DOHH2 (cell line): ENCODE results near the gene COA5.

Source experiments
- H3F3A ChIP-seq: fragments of 200-600 bp; sonication (generic), shearing (Covaris generic); 2 replicates; pipeline ENCODE4 v1.6.0; 2016; ENCODE audit warnings: antibody characterized with exemption, mild to moderate bottlenecking; ENCODE audit not compliant: control insufficient read depth, insufficient read depth
- H3K27ac ChIP-seq: fragments of 200-600 bp; sonication (generic); 2 replicates; pipeline ENCODE4 v1.5.1; 2014; ENCODE audit warnings: low read depth, mild to moderate bottlenecking, low read length, moderate library complexity
- H3K27me3 ChIP-seq: fragments of 200-600 bp; sonication (generic); 2 replicates; pipeline ENCODE4 v1.6.1; 2014; ENCODE audit warnings: mild to moderate bottlenecking, low read length, mixed read lengths; ENCODE audit not compliant: control insufficient read depth
- H3K36me3 ChIP-seq: fragments of 200-600 bp; sonication (generic); 2 replicates; pipeline ENCODE4 v1.6.1; 2014; ENCODE audit warnings: mild to moderate bottlenecking, low read length, moderate library complexity, mixed read lengths; ENCODE audit not compliant: control insufficient read depth
- H3K4me1 ChIP-seq: fragments of 200-600 bp; sonication (generic); 2 replicates; pipeline ENCODE4 v1.6.1; 2014; ENCODE audit warnings: mild to moderate bottlenecking, low read length, mixed read lengths; ENCODE audit not compliant: control insufficient read depth
- H3K4me2 ChIP-seq: fragments of 200-600 bp; sonication (generic); 2 replicates; pipeline ENCODE4 v1.6.0; 2014; ENCODE audit warnings: mild to moderate bottlenecking, low read length, moderate library complexity
- H3K4me3 ChIP-seq: fragments of 200-600 bp; sonication (generic); 2 replicates; pipeline ENCODE4 v1.5.1; 2014; ENCODE audit warnings: mild to moderate bottlenecking, low read length, mixed read lengths
- H3K79me2 ChIP-seq: fragments of 200-600 bp; sonication (generic); 2 replicates; pipeline ENCODE4 v1.6.1; 2014; ENCODE audit warnings: mild to moderate bottlenecking, low read length, mixed read lengths; ENCODE audit not compliant: control insufficient read depth
- H3K9me2 ChIP-seq: fragments of 200-600 bp; sonication (generic); replicated peaks from 2 replicates; pipeline ENCODE4 v1.6.1; 2014; ENCODE audit warnings: mild to moderate bottlenecking, low read length, mixed read lengths; ENCODE audit not compliant: control insufficient read depth
- H3K9me3 ChIP-seq: fragments of 200-600 bp; sonication (generic); 2 replicates; pipeline ENCODE4 v1.6.1; 2014; ENCODE audit warnings: antibody characterized with exemption, low read length, mixed read lengths; ENCODE audit not compliant: control insufficient read depth, insufficient read depth
- H4K20me1 ChIP-seq: fragments of 200-600 bp; sonication (generic); 2 replicates; pipeline ENCODE4 v1.6.0; 2014; ENCODE audit warnings: low read depth, mild to moderate bottlenecking, antibody characterized with exemption, low read length, moderate library complexity; ENCODE audit not compliant: control insufficient read depth, insufficient read depth
- EZH2phosphoT487 ChIP-seq: fragments of 200-600 bp; sonication (generic); IDR thresholded peaks from 2 replicates; pipeline ENCODE4 v1.6.1; 2017; ENCODE audit warnings: borderline replicate concordance, mild to moderate bottlenecking, antibody characterized with exemption, low read length, moderate library complexity, mixed read lengths
- TF ChIP-seq, protein P1 (sequence below): fragments of 200-600 bp; sonication (generic); IDR thresholded peaks from one replicate; pipeline ENCODE4 v1.5.1; 2014; ENCODE audit warnings: antibody characterized with exemption, mild to moderate bottlenecking, low read depth, low read length; ENCODE audit not compliant: poor library complexity, severe bottlenecking

COA5 gene

GRCh38 chr2:98617149-98617548 lies 8.8 kb upstream of the COA5 start:
- H3K36me3 ChIP-seq, result peaks cover 54% of the 10 kb centered on the region
- H4K20me1 ChIP-seq, result no peaks in the 10 kb centered on the region
- H3K4me3 ChIP-seq, result no peak overlapping the region
- H3K27me3 ChIP-seq, result no peaks in the 10 kb centered on the region
- peaks cover 5% of the 10 kb centered on the region for H3K4me1 ChIP-seq
- no peak overlapping the region for H3K27ac ChIP-seq
- no peaks in the 10 kb centered on the region for H3K9me2 ChIP-seq
- H3K4me2 ChIP-seq, result no peak overlapping the region
- no peaks in the 10 kb centered on the region for H3K79me2 ChIP-seq
- H3F3A ChIP-seq, result peaks cover 6% of the 10 kb centered on the region
- TF ChIP-seq, protein P1, sequence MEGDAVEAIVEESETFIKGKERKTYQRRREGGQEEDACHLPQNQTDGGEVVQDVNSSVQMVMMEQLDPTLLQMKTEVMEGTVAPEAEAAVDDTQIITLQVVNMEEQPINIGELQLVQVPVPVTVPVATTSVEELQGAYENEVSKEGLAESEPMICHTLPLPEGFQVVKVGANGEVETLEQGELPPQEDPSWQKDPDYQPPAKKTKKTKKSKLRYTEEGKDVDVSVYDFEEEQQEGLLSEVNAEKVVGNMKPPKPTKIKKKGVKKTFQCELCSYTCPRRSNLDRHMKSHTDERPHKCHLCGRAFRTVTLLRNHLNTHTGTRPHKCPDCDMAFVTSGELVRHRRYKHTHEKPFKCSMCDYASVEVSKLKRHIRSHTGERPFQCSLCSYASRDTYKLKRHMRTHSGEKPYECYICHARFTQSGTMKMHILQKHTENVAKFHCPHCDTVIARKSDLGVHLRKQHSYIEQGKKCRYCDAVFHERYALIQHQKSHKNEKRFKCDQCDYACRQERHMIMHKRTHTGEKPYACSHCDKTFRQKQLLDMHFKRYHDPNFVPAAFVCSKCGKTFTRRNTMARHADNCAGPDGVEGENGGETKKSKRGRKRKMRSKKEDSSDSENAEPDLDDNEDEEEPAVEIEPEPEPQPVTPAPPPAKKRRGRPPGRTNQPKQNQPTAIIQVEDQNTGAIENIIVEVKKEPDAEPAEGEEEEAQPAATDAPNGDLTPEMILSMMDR, result no peak
- TF ChIP-seq EZH2phosphoT487, result no peak
- H3K9me3 ChIP-seq, result no peaks in the 10 kb centered on the region

GRCh38 chr2:98615481-98615880 lies 7.2 kb upstream of the COA5 start:
- Histone ChIP-seq H3K4me3 (no peak overlapping the region), H3K4me1 (peaks cover 6% of the 10 kb centered on the region), H3K4me2 (no peak overlapping the region), H3K36me3 (peaks cover 68% of the 10 kb centered on the region), H3K79me2 (peaks cover 7% of the 10 kb centered on the region), H4K20me1 (no peaks in the 10 kb centered on the region), H3K9me3 (no peaks in the 10 kb centered on the region), H3K27me3 (no peaks in the 10 kb centered on the region), H3K9me2 (no peaks in the 10 kb centered on the region), H3F3A (peaks cover 6% of the 10 kb centered on the region), H3K27ac (no peak overlapping the region)
- TF ChIP-seq, protein P1, result no peak
- TF ChIP-seq EZH2phosphoT487, result no peak

- peaks cover 81% of the 10 kb centered on the region for H3K36me3 ChIP-seq
Observed at GRCh38 chr2:98614024-98614739, 5.9 kb upstream of the COA5 start.

More at GRCh38 chr2:98614024-98614739, 5.9 kb upstream of the COA5 start:
- Histone ChIP-seq H3K9me3 (no peaks in the 10 kb centered on the region), H3K79me2 (peaks cover 20% of the 10 kb centered on the region), H3K4me3 (no peak overlapping the region), H3K9me2 (no peaks in the 10 kb centered on the region), H3K27ac (no peak overlapping the region), H3F3A (peaks cover 2% of the 10 kb centered on the region), H3K27me3 (no peaks in the 10 kb centered on the region), H3K4me1 (peaks cover 19% of the 10 kb centered on the region), H4K20me1 (no peaks in the 10 kb centered on the region), H3K4me2 (no peak overlapping the region)
- TF ChIP-seq EZH2phosphoT487, result no peak
- TF ChIP-seq, protein P1, result no peak
